Retinal pigment epithelial cell (primary cell): Measurements from ENCODE around the gene GLYATL1.

Experiments
- DNase-seq: peaks from one replicate; pipeline ENCODE4 v3.0.0-alpha.2; 2010; ENCODE audit warnings: low read depth
- H3K4me3 ChIP-seq: 2 replicates; pipeline ENCODE4 v1.5.1; 2011; ENCODE audit warnings: mild to moderate bottlenecking, low read length, control low read depth, moderate library complexity
- CTCF ChIP-seq: conservative IDR thresholded peaks from 2 replicates; pipeline ENCODE4 v1.5.1; 2011; ENCODE audit warnings: low read depth, low read length, control low read depth, inconsistent platforms

GLYATL1 gene

GRCh38 chr11:58917159-58917783 is 22.0 kb upstream of the GLYATL1 start:
- no peak overlapping the region for H3K4me3 ChIP-seq
- TF ChIP-seq CTCF, result no peak
- no peak for DNase-seq

DNA sequence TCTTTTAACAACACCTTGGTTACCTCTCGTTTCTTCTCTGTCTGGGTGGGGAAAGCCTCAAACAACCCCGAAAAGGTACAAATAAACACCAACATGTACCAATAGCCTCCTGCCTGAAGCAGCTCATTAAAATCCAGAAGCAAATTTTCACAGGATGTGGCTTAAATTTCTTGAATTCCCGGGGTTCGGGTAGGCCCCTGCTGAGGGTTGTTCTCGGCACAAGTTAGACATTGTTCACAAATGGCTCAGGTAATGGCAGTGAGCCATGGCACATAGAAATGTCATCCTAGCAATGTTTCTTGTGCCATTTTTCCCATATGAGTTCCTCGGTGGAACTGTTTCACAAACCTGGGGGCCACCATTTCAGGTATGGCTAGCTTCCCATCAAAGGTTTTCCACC is 19.7 kb upstream of the GLYATL1 start:
- DNase-seq, result no peak
- TF ChIP-seq CTCF, result no peak
- no peak overlapping the region for H3K4me3 ChIP-seq

GRCh38 chr11:58919980-58920379 is 19.3 kb upstream of the GLYATL1 start:
- TF ChIP-seq CTCF, result no peak
- DNase-seq, result no peak
- no peak overlapping the region for H3K4me3 ChIP-seq

DNA sequence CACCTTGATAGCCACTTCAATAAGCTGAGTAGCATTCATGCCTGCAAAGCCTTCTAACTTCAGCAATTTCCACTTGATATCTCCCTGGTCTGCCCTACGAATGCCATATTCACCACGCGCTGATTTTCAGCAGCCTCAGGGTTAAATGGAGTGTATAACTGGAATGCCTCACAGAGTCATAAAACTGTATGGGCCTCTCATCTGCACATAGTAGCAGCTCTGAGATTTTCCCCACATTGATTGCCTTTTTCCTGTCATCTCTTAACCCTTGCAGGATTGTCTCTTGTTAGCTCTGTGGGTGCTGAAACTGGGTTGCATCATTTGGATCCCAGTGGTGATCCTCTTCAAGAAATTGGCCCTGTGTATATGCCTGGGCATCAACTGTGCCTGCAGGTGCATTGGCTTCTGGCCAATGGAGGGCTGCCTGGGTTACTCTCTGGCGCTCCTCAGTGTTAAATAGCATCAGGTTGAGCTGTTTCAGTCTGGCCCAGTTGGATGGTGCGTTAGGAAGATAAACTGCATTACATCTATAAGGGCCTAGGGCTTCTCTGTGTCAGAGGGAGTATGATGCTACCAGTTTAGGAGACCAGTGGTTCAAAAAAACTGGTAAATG is 17.4 kb upstream of the GLYATL1 start:
- DNase-seq, result no peak
- no peak for TF ChIP-seq CTCF
- no peak overlapping the region for H3K4me3 ChIP-seq

GRCh38 chr11:58922479-58922878 is 16.8 kb upstream of the GLYATL1 start:
- no peak for TF ChIP-seq CTCF

DNA sequence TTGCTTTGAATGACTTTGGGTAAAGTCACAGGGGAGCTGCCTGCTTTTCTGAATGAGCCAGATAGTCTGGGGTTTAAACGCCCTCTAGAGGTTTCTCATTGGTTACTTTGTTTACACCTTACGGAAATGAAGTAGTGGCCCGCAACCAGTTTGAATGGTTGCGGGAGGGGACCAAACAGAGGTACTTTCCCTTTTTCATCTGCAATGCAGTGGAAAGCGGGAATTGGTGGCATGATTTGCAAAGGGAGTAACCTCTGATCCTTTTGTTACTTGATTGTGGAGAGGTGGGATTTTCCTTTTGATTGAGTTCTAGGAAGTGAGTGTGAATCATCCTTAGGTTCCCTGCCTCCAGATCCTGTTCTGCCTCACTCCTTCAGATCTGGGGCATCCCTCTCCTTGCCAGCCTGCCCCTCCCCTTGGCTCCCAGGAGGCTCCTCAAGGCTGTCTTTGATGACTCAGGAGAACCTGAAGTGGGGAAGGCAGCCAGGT is 15.9 kb upstream of the GLYATL1 start:
- TF ChIP-seq CTCF, result peak; percentile 55
- no peak for DNase-seq
- peak overlapping the region; percentile 27 for H3K4me3 ChIP-seq

More at GRCh38 chr11:58922479-58922878, 16.8 kb upstream of the GLYATL1 start:
- no peak for DNase-seq
- no peak overlapping the region for H3K4me3 ChIP-seq

GRCh38 chr11:58924230-58924629 is 15.1 kb upstream of the GLYATL1 start:
- DNase-seq, result no peak
- TF ChIP-seq CTCF, result no peak
- no peak overlapping the region for H3K4me3 ChIP-seq
